ENCODE results near the gene ZNF48. TPM values are rescaled to one million over a fixed set of nuclear protein-coding genes. Genes with fewer than 3 reads are reported as not detected.

Gene ZNF48
- polyA plus RNA-seq, 1 donor from 2014 or later = 42.3 TPM

GRCh38 chr16:30434852-30435251 lies 39.6 kb downstream of the ZNF48 start:
- Histone ChIP-seq H3K27ac (ENCODE audit: low read length) (no peak overlapping the region), H3K27me3 (ENCODE audit: insufficient read depth, low read depth, low read length) (no peaks in the 10 kb centered on the region), H3F3A (ENCODE audit: insufficient read depth, low read length, poor library complexity, severe bottlenecking) (no peaks in the 10 kb centered on the region), H2AFZ (ENCODE audit: low read depth, low read length) (no peak overlapping the region), H4K20me1 (ENCODE audit: insufficient read depth) (no peaks in the 10 kb centered on the region), H3K9me2 (ENCODE audit: insufficient read depth, low read length) (no peaks in the 10 kb centered on the region), H3K36me3 (ENCODE audit: insufficient read depth, low read length) (no peaks in the 10 kb centered on the region), H3K4me2 (ENCODE audit: low read length) (no peak overlapping the region), H3K79me2 (replicated peaks; ENCODE audit: insufficient read depth, low read length) (no peaks in the 10 kb centered on the region), H3K4me3 (ENCODE audit: low read length) (no peak overlapping the region), H3K9ac (ENCODE audit: low read length) (no peak overlapping the region), H3K9me3 (ENCODE audit: low read length) (no peaks in the 10 kb centered on the region)
- no peak for TF ChIP-seq EZH2 (IDR thresholded peaks at IDR 0.05; ENCODE audit: borderline replicate concordance, insufficient read depth, low read length, poor library complexity, severe bottlenecking)

GRCh38 chr16:30437511-30438046 lies 42.4 kb downstream of the ZNF48 start:
- H4K20me1 ChIP-seq (ENCODE audit: insufficient read depth) = no peaks in the 10 kb centered on the region
- no peak overlapping the region for H3K4me2 ChIP-seq (ENCODE audit: low read length)
- no peak overlapping the region for H3K27ac ChIP-seq (ENCODE audit: low read length)
- TF ChIP-seq SMC3 (conservative IDR thresholded peaks at IDR 0.05; ENCODE audit: poor library complexity) (no peak), MXI1 (conservative IDR thresholded peaks at IDR 0.05; ENCODE audit: poor library complexity, severe bottlenecking) (no peak), EP300 (conservative IDR thresholded peaks at IDR 0.05; ENCODE audit: poor library complexity, severe bottlenecking) (no peak), RAD21 (conservative IDR thresholded peaks at IDR 0.05) (no peak), REST (IDR thresholded peaks at IDR 0.05; ENCODE audit: borderline replicate concordance) (no peak), TAF1 (IDR thresholded peaks at IDR 0.05; ENCODE audit: low read depth) (no peak), CTCF (IDR thresholded peaks at IDR 0.05; ENCODE audit: poor library complexity, severe bottlenecking) (no peak), EZH2 (IDR thresholded peaks at IDR 0.05; ENCODE audit: borderline replicate concordance, insufficient read depth, low read length, poor library complexity, severe bottlenecking) (no peak), POLR2AphosphoS5 (IDR thresholded peaks at IDR 0.05) (no peak)
- H3K27me3 ChIP-seq (ENCODE audit: insufficient read depth, low read depth, low read length) = no peaks in the 10 kb centered on the region
- no peaks in the 10 kb centered on the region for H3K9me2 ChIP-seq (ENCODE audit: insufficient read depth, low read length)
- no peaks in the 10 kb centered on the region for H3K36me3 ChIP-seq (ENCODE audit: insufficient read depth, low read length)
- H3K9ac ChIP-seq (ENCODE audit: low read length) = no peak overlapping the region
- H3K9me3 ChIP-seq (ENCODE audit: low read length) = no peaks in the 10 kb centered on the region
- no peaks in the 10 kb centered on the region for H3F3A ChIP-seq (ENCODE audit: insufficient read depth, low read length, poor library complexity, severe bottlenecking)
- H3K4me3 ChIP-seq (ENCODE audit: low read length) = no peak overlapping the region
- no peak overlapping the region for H2AFZ ChIP-seq (ENCODE audit: low read depth, low read length)
- no peaks in the 10 kb centered on the region for H3K79me2 ChIP-seq (replicated peaks; ENCODE audit: insufficient read depth, low read length)
